22Rv1 (cell line): ENCODE measurements around the gene CCDC88A.

Experiments used
- ZFX ChIP-seq: fragments of 450-650 bp; IDR thresholded peaks from 2 replicates; pipeline ENCODE4 v1.6.1; 2017; ENCODE audit warnings: antibody characterized with exemption, borderline replicate concordance
- TF ChIP-seq, protein P1 (sequence below): fragments of 450-650 bp; IDR thresholded peaks from 2 replicates; pipeline ENCODE4 v1.5.1; 2017; ENCODE audit warnings: mild to moderate bottlenecking

DNA sequence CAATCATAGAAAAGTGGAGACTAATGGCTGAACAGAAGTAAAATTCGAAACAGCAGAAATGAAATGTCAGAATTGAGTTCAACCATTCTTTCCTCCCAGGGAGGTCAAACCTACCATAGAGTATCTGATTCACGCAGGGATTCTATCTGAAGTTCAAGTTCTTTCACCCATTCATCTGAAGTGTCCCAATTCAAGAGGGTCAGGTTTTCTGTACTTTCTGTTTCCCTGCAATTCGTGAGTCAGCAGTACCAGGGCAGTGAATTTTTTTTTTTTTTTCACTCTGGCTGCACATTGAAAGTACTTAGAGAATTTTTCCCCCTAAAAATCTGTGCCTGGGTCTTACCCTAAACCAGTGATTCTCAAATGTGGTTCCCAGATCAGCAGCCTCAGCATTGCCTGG lies 40.9 kb upstream of the CCDC88A start:
- TF ChIP-seq, protein P1, sequence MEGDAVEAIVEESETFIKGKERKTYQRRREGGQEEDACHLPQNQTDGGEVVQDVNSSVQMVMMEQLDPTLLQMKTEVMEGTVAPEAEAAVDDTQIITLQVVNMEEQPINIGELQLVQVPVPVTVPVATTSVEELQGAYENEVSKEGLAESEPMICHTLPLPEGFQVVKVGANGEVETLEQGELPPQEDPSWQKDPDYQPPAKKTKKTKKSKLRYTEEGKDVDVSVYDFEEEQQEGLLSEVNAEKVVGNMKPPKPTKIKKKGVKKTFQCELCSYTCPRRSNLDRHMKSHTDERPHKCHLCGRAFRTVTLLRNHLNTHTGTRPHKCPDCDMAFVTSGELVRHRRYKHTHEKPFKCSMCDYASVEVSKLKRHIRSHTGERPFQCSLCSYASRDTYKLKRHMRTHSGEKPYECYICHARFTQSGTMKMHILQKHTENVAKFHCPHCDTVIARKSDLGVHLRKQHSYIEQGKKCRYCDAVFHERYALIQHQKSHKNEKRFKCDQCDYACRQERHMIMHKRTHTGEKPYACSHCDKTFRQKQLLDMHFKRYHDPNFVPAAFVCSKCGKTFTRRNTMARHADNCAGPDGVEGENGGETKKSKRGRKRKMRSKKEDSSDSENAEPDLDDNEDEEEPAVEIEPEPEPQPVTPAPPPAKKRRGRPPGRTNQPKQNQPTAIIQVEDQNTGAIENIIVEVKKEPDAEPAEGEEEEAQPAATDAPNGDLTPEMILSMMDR, result no peak
- TF ChIP-seq ZFX, result no peak
